Measurements from ENCODE around the gene PLCG2.

GRCh38 chr16:81956213-81956948, 177.3 kb downstream of the PLCG2 start:
- no peak for TF ChIP-seq POLR2A (IDR thresholded peaks at IDR 0.05)
- TF ChIP-seq CTCF (IDR thresholded peaks at IDR 0.05): no peak
